KMS-11 (cell line): ENCODE measurements around the gene DDX47.
"Not testable (repeated sequence)": the region's sequence is repeated elsewhere in the genome, so short reads cannot be mapped to it uniquely, and the experiment has no call there.

Source experiments
- H2AFZ ChIP-seq: fragments of 200-600 bp; sonication (generic); 2 replicates; pipeline ENCODE4 v1.6.1; 2016; ENCODE audit warnings: antibody characterized with exemption, mixed run types, low read depth
- H3K27ac ChIP-seq: fragments of 200-600 bp; sonication (generic); 2 replicates; pipeline ENCODE4 v1.6.1; 2016; ENCODE audit warnings: mild to moderate bottlenecking, mixed run types
- H3K27me3 ChIP-seq: fragments of 200-600 bp; sonication (generic); 2 replicates; pipeline ENCODE4 v1.6.1; 2017; ENCODE audit warnings: mild to moderate bottlenecking, low read depth, mixed run types, moderate library complexity; ENCODE audit not compliant: insufficient read depth
- H3K36me3 ChIP-seq: fragments of 200-600 bp; sonication (generic); 2 replicates; pipeline ENCODE4 v1.6.1; 2017; ENCODE audit warnings: mild to moderate bottlenecking, mixed run types; ENCODE audit not compliant: insufficient read depth
- H3K4me1 ChIP-seq: fragments of 200-600 bp; sonication (generic); 2 replicates; pipeline ENCODE4 v1.6.1; 2016; ENCODE audit warnings: mild to moderate bottlenecking, low read depth, mixed run types; ENCODE audit not compliant: poor library complexity, severe bottlenecking
- H3K4me2 ChIP-seq: fragments of 200-600 bp; sonication (generic); 2 replicates; pipeline ENCODE4 v1.7.0; 2016; ENCODE audit warnings: mild to moderate bottlenecking, mixed run types
- H3K4me3 ChIP-seq: fragments of 200-600 bp; sonication (generic); IDR thresholded peaks from 2 replicates; pipeline ENCODE4 v1.6.1; 2017; ENCODE audit warnings: low read depth, low read length, mixed read lengths; ENCODE audit not compliant: insufficient read depth
- H3K79me2 ChIP-seq: fragments of 200-600 bp; sonication (generic); 2 replicates; pipeline ENCODE4 v1.6.1; 2016; ENCODE audit warnings: low read depth, mixed run types; ENCODE audit not compliant: insufficient read depth
- H3K9ac ChIP-seq: fragments of 200-600 bp; sonication (generic); 2 replicates; pipeline ENCODE4 v1.6.1; 2016; ENCODE audit warnings: mild to moderate bottlenecking, mixed run types
- H4K20me1 ChIP-seq: fragments of 200-600 bp; sonication (generic); 2 replicates; pipeline ENCODE4 v1.6.1; 2016; ENCODE audit warnings: mild to moderate bottlenecking, mixed run types; ENCODE audit not compliant: insufficient read depth
- CTCF ChIP-seq: fragments of 200-600 bp; sonication (generic); conservative IDR thresholded peaks from 2 replicates; pipeline ENCODE4 v1.6.1; 2017; ENCODE audit warnings: low read depth, mild to moderate bottlenecking, antibody characterized with exemption, low read length, moderate library complexity, mixed read lengths

Gene DDX47

GRCh38 chr12:12819752-12820311, 6.7 kb downstream of the DDX47 start:
- no peaks in the 10 kb centered on the region for H3K27me3 ChIP-seq
- H2AFZ ChIP-seq = no peak overlapping the region
- H3K4me1 ChIP-seq = peaks cover 23% of the 10 kb centered on the region
- TF ChIP-seq CTCF = no peak
- H3K4me3 ChIP-seq = no peak overlapping the region
- no peak overlapping the region for H3K9ac ChIP-seq
- peaks cover 49% of the 10 kb centered on the region for H3K79me2 ChIP-seq
- H3K36me3 ChIP-seq = peaks cover 6% of the 10 kb centered on the region; the same call in 1 of the 2 replicates
- no peaks in the 10 kb centered on the region for H4K20me1 ChIP-seq
- H3K4me2 ChIP-seq = no peak overlapping the region
- H3K27ac ChIP-seq = no peak overlapping the region

GRCh38 chr12:12820376-12820775, 7.2 kb downstream of the DDX47 start:
- H3K27me3 ChIP-seq, H3K4me2 ChIP-seq, H4K20me1 ChIP-seq, H3K4me3 ChIP-seq, H3K9ac ChIP-seq, H3K27ac ChIP-seq, H2AFZ ChIP-seq, H3K36me3 ChIP-seq: not testable (repeated sequence)
- Histone ChIP-seq H3K4me1 (peaks cover 17% of the 10 kb centered on the region), H3K79me2 (peaks cover 45% of the 10 kb centered on the region; the same call in 1 of the 2 replicates)

GRCh38 chr12:12821975-12822374, 8.8 kb downstream of the DDX47 start:
- H3K27me3 ChIP-seq = no peaks in the 10 kb centered on the region
- no peaks in the 10 kb centered on the region for H4K20me1 ChIP-seq
- peaks cover 30% of the 10 kb centered on the region; the same call in 1 of the 2 replicates for H3K79me2 ChIP-seq
- peaks cover 14% of the 10 kb centered on the region for H3K4me1 ChIP-seq
- no peak for TF ChIP-seq CTCF
- H3K4me3 ChIP-seq = no peak overlapping the region
- H3K9ac ChIP-seq = no peak overlapping the region
- H3K36me3 ChIP-seq = peaks cover 12% of the 10 kb centered on the region; the same call in 1 of the 2 replicates
- H3K27ac ChIP-seq = no peak overlapping the region
- no peak overlapping the region for H2AFZ ChIP-seq
- no peak overlapping the region for H3K4me2 ChIP-seq

GRCh38 chr12:12822886-12823285, 9.7 kb downstream of the DDX47 start:
- Histone ChIP-seq H3K4me2 (no peak overlapping the region), H3K4me1 (peaks cover 14% of the 10 kb centered on the region), H3K79me2 (peaks cover 23% of the 10 kb centered on the region; the same call in 1 of the 2 replicates), H4K20me1 (no peaks in the 10 kb centered on the region), H3K4me3 (no peak overlapping the region), H3K27ac (no peak overlapping the region), H3K36me3 (peaks cover 12% of the 10 kb centered on the region; the same call in 1 of the 2 replicates), H3K27me3 (no peaks in the 10 kb centered on the region), H2AFZ (no peak overlapping the region), H3K9ac (no peak overlapping the region)
- no peak for TF ChIP-seq CTCF

- Histone ChIP-seq H3K36me3 (peaks cover 14% of the 10 kb centered on the region), H3K27me3 (no peaks in the 10 kb centered on the region), H4K20me1 (no peaks in the 10 kb centered on the region), H2AFZ (no peak overlapping the region), H3K79me2 (peaks cover 23% of the 10 kb centered on the region; the same call in 1 of the 2 replicates), H3K4me3 (no peak overlapping the region), H3K4me1 (peaks cover 14% of the 10 kb centered on the region), H3K27ac (no peak overlapping the region), H3K9ac (no peak overlapping the region), H3K4me2 (no peak overlapping the region)
- no peak for TF ChIP-seq CTCF
These were observed 10.2 kb downstream of the DDX47 start for GRCh38 chr12:12823300-12823699.
